Measurements from ENCODE around the gene IPO9. TPM values are rescaled to one million over a fixed set of nuclear protein-coding genes. Genes with fewer than 3 reads are reported as not detected.
"Not testable (repeated sequence)": the region's sequence is repeated elsewhere in the genome, so short reads cannot be mapped to it uniquely, and the experiment has no call there.

The IPO9 gene
- polyA plus RNA-seq, 10 donors: 38.9 to 56.4 (median 49.1) TPM

DNA sequence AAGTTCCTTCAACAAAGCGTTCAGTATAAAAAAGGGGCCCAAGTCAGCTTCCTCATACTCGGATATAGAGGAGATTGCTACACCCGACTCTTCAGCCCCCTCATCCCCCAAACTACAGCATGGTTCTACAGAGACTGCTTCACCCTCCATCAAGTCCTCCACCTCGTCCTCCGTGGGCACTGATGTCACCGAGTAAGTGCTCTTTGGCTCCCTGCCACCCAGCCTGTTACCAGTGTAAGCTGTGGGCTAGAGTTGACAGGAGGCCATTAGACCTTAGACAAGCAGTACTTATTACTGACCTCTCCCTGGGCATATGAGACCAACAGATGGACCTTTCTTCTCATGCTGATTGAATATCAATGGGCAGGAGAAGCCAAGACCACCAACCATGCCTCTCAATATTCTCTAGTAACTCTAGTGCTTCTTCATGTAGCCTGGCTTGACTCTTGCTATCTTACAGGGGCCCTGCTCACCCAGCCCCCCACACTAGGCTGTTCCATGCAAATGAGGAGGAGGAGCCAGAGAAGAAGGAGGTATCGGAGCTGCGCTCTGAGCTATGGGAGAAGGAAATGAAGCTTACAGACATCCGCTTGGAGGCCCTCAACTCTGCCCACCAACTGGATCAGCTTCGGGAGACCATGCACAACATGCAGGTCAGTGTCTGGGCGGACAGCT is 20.9 kb upstream of the IPO9 start:
- no peak for DNase-seq

DNA sequence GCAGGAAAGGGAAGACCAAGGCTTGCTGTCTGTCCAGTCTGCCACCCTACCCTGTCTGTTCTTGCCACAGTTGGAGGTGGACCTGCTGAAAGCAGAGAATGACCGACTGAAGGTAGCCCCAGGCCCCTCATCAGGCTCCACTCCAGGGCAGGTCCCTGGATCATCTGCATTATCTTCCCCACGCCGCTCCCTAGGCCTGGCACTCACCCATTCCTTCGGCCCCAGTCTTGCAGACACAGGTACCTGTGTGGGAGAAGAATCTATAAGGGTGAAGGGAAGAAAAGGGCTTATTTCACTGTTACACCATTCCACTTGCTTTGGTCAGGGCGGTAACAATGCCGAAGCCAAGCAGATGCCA is 20.3 kb upstream of the IPO9 start:
- no peak for DNase-seq

DNA sequence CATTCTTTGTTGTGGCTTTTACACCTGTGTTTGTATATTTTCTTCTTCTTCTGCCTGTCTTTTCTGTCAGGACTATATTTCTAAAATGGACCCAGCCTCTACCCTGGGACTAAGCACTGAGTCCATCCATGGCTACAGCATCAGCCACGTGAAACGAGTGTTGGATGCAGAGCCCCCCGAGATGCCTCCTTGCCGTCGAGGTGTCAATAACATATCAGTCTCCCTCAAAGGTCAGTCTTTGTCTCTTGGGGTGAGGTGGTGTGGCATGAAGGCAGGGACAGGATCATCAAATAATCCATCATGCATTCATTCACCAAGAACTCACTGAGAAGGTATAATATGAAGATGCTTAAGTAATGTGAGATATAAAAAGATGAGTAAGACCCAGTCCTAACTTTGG is 19.1 kb upstream of the IPO9 start:
- no peak for DNase-seq

DNA sequence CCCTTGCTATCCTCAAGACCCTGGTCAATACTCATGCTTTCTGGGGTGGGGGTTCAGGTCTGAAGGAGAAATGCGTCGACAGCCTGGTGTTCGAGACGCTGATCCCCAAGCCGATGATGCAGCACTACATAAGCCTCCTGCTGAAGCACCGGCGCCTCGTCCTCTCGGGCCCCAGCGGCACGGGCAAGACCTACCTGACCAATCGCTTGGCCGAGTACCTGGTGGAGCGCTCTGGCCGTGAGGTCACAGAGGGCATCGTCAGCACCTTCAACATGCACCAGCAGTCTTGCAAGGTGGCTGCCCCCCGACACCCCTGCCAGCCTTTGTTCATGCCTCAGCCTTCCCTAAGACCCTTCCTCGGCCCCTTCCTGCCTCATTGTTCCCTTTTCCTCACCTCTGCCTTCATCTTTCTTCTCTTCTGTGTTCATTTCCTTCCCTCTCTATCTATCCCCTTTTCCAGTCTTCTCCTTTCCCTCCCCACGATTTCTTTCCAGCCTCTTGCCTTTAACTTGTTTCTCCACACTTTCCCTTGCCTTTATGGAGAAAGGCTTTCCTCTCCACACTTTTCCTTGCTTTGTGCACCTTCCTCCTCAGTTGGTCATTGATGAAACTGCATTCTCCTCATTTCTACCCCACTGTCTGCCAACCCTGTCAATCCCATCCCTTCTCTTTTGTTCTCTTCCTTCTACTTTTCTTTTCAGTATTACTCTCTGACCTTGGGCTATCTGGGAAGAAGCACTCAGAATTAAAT is 18.3 kb upstream of the IPO9 start:
- no peak for DNase-seq

DNA sequence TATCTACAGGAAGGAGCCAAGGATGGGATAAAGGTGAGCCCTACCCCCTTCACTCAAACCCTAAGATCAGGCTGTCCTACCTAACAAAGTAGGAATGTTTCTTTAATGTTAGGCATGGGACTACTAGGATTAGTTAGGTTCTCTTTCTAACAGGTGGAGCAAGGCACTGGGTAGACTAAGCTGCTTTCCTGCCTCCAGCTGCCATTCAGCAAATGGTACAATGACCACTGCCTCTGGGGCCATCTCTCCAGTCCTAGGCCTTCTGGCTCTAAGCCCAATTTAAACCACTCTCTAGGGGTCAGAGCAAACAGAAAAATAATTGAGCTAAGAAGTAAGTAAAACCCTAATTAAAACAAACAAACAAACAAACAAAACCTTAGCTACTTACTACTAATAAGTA is 15.7 kb upstream of the IPO9 start:
- DNase-seq: no peak

DNA sequence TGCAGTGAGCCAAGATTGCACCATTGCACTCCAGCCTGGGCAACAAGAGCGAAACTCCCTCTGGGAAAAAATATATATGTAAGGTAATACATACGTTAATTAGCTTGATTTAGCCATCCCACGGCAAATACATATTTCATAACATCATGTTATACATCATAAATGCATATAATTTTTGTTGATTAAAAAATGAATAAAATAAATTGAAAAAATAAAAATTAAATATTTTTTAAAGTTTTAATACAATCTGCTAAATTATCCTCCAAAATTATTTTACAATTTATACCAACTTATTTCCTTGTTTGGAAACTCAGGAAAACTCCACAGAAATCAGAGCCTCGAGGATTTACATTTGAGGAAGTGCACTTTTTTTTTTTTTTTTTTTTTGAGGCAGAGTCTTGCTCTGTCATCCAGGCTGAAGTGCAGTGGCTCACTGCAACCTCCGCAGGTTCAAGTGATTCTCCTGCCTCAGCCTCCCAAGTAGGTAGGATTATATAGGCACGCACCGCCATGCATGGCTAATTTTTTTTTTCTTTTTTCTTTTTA is 12.6 kb upstream of the IPO9 start:
- no peak for DNase-seq

DNA sequence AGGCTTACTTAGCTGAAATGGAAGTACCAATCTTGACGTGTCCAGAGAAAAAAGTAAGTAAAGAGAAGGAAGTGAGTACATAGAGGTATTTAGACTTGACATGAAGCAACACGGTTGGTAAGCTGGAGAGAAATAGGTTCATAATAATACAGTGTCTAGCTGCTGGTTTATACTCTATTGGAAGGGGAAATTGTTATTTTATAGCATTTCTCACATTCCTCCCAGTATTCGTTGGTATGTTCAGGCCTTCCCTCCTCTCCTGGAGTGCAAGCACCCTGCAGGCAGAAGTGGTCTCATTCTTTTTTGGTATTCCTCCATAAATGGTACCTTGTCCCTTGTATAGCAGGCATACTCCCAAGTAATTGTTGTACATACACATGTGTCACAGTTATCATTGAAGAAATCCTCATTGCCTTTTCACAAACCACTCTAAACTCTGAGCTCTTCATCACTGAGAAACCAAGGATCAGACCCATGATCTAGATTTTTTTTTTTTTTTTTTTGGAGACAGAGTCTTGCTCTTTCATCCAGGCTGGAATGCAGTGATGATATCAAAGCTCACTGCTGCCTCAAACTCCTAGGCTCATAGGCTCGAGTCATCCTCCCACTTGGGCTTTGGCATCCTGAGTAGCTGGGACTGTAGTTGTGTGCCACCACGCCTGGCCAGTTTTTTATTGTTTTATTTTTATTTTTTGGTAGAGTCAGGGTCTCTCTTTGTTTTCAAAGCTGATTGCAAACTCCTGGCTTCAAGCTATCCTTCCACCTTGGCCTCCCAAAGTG is 9.8 kb upstream of the IPO9 start:
- DNase-seq: no peak

DNA sequence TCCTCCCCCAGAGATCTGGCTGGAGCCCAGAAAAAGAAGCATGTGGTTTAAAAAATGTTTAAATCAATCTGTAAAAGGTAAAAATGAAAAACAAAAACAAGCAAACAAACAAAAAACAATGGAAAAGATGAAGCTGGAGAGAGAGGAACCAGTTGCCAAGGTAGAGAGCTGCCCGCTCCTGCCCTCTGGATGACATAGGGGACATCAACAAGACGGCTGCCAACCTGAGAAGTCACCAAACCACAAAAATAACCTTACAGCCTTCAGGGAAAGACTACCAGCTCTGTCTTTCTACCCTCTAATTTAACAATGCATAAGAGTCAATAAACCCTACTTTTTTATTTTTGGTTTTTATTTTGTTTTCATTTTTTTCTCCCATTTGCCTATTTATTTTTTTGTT is 8.5 kb upstream of the IPO9 start:
- DNase-seq: no peak

DNA sequence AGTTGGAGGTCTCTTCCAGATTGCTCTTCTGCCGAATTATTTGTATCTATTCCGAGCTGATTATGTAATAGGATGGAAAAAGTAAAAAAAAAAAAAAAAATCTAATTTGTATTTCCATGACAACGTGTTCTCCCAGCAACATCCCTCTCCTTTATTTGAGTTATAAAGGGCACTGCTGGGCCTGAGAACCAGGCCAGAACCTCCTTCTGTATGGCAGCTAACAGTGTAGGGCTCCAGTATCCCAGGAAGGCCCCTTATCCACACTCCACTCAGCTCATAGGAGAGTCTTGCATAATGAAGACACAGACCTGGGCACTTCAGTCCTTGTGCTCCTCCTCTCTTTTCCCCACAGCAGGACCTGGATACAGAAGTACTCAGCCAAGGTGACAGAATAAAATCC is 3.7 kb upstream of the IPO9 start:
- no peak for DNase-seq

DNA sequence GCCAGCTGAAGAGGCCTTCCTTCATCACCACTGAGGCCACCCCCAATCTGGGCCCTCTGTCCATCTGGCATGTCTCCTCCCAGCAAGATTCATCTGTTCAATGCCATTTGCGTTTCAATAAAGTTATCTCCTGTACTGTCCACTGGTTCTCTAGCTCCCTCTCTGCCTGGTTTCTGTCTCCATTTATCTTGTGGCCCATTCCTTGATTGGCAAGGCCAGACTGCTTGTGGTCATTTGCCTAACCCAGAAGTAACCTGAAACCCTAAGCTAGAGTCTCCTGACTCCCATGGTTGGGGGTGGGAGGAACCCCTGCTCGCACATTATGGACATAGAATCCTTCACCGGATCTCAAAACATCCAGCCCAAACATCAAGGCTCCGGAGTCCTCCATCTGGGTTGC is 2.1 kb upstream of the IPO9 start:
- DNase-seq: no peak

DNA sequence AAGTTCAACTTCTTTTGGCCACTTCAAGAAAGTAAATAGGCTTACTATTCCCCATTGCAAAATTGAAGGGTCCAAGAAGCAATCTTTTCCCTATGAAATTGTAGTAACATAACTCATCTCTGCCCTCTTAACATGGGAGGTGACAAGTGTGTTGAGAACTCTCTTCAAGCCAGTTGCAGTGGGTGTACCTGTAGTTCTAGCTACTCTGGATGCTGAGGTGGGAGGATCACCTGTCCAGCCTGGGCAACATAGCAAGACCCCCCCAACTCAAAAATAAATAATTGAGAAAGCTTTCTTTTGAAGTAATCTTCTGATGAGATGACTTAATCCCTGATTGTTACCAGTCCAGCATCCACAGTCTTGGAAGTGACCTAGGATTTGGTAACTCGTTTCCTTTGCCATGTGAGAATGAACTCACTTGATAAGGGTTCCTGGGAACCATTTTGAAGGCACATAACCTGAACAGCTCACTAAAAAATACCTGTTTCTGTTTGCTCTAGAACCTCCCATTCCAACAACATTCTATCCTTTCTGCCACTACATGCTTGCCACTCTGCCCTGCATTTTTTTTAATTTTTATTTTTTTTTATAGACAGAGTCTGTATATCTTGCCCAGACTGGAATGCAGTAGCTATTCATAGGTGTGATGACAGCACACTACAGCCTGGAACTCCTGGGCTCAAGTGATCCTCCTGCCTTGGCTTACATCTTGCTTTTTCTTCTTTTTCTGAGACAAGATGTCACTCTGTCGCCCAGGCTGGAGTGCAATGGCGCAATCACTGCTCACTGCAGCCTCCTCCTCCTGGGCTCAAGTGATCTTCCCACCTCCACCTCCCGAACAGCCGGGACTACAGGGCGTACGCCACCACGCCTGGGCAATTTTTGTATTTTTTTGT is 1.4 kb upstream of the IPO9 start:
- DNase-seq: no peak

DNA sequence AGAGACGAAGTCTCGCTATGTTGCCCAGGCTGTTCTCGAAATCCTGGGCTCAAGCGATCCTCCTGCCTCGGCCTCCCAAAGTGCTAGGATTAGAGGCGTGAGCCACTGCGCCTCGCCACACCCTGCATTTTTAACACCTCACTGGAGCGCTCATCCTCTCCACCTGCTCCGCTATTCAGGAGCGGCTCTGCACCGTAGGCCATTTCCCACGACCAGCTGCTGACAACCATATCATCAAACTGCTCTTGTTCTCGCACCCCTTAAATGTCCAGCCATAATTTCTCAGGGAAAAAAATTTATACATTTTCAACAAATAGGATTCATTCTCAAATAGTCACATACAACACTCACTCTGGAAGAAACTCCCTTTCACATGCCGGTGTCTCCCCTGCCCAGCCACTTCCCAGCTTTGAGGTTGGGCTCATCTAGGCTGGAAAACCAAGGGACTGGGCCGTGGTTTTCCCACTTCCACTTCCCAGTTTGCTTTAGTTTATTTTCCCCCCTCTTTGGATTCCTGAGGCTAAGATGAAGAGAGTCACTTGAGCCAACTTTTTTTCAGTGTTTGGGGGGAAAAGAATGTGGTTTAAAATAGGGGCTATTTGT is 639 bp upstream of the IPO9 start:
- no peak for DNase-seq

DNA sequence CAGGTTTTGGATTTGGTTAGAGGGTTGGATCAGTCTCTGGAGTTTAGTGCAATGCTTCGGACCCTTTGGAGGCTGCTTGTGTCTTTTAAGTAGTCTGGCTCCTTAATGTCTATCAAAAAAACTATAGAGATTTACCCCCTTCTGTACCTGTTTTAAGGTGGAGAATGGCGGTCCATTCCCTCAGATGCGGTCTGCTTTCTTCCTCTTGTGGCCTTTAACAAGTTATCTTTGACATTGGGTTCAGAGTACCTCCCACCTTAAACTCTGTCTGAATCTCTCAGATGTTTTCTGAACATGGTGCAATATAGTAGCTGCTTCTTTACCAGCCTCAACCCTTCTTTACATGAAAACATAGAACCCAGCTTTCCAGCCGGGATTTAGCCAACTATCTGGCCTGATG is 2.4 kb downstream of the IPO9 start:
- no peak for DNase-seq

DNA sequence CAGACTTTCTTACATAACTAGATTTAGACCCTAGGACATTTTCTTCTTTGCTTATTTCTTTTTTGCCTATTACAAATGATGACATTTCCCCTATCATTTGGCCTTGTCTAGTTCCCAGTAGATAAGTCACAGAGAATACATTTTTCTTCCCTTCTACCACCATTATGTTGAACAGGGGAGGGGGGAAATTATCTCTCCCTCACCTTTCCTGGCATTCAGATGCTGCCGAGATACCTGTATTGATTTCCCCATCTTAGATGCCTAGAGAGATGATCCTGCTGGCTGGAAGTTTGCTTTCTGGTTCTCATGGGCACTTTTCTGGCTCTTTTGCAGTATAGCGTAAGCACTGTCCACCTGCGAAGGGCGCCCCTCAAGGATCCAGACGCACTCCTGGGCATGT is 5.7 kb downstream of the IPO9 start:
- DNase-seq: no peak

DNA sequence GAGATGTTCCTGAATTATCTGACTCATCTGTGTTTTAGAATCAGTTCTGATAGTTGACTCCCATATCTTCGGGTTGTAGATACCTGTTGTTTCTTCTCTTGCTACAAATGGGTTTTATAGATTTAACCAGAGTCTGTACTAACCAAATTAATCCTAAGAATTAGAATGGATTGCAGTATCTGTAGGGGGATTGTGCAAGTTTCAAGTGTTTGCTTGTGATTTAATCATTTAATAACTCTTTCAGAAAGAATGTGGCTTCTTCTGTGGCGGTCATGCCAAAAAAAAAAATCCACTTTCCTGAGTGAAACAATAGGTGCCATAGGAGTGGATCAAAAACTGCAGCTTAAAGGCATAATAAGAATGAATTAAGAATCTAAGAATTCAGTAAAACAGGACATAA is 9.4 kb downstream of the IPO9 start:
- DNase-seq: no peak

DNA sequence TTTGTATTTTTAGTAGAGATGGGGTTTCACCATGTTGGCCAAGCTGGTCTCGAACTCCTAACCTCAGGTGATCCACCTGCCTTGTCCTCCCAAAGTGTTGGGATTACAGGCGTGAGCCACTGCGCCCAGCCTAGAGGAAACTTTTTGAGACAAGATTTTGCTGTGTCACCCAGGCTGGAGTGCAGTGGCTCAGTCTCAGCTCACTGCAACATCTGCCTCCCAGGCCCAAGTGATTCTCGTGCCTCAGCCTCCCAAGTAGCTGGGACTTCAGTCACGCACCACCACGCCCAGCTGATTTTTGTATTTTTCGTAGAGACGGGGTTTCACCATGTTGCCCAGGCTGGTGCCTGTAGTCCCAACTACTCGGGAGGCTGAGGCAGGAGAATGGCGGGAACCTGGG is 10.1 kb downstream of the IPO9 start:
- DNase-seq: not testable (repeated sequence)

DNA sequence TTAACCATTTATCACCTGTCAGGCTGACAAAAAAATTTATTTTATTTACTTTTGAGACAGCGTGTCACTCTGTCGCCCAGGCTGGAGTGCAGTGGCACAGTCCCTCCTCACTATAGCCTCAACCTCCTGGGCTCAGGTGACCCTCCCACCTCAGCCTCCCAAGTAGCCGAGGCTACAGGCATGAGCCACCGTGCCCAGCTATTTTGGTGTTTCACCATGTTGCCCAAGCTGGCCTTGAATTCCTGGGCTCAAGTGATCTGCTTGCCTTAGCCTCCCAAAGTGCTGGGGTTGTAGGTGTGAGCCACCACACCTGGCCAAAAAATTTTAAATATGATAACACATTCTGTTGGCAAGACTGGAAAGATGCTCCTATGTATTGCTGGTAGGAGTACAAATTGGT is 11.1 kb downstream of the IPO9 start:
- no peak for DNase-seq

DNA sequence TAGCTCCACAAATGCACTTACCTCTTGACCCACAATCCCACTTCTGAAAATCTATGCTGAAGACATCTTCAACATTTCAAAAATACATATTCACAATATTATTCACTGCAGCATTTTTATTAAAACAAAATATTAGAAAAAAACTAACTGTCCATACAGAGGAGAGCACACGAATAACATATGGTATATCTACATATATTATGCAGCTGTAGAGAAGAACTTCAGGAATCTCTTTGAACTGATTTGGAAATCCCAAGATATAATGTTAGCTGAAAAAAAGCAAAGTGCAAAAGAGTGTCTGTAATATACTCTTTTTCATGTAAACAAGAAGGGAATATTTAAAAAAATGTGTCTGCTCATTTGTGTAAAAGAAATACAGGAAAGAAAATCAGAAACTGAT is 11.5 kb downstream of the IPO9 start:
- DNase-seq: no peak

DNA sequence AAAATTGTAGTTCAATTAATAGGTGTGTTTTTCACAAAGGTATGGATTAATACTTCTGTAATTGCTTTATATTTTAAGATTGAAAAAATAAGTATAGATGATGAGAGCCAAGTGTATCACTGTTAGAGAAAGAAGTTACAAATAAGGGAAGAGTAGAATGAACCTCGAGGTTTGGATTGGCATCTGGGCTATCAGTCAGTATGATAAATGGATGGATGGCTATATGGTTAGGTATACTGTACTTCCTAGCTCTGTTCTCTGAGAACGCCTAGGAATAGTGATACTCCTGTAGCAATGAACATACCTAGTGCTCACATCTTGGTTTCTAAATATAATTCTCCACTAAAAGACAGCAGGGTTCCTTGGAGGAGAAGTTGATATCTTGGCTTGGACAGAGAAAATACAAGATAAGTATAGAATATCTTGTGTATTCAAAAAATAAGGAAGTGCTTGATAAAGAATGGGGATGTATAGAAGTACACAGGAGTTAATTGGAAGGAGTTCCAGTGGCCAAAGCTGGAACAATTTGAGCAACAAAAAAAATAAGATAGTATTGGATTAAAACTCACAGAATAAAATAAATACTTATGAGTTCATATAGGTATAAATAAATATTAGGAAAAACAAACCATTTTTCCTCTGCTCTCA is 12.4 kb downstream of the IPO9 start:
- DNase-seq: no peak

DNA sequence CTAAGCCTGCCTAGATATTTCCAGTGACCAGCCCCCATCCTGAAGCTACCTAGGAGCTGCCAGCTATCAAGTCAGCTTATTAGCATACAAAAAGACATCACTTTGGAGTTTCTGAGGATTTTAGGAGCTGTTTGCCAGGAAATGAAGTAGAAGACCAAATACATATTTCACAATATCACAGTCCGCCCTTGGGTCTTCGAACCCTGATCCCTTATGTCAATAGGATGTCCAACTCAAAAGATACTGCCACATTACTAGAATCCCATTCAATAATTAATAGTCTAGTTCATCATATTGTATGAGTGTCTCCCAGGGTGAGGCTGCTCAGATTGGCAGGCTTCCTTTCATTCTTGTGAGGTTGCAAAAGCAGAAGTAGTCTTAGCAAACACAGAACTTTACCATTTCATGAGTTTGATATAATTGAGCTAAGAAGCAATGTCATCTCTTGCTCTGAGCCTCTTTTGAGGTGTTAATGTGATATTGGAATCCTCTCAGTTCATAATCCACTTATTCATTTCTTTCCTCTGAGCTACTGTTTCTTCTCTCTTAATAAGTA is 13.6 kb downstream of the IPO9 start:
- no peak for DNase-seq
